ENCODE measurements around the gene SPACDR. TPM values are rescaled to one million over a fixed set of nuclear protein-coding genes. Genes with fewer than 3 reads are reported as not detected.

Gene SPACDR
- total and polyA plus RNA-seq, 9 of the 15 experiments (the other 6 are each of a cell fraction or from before 2014, with no cell fraction given) = 0.07 to 0.55 (median 0.14) TPM; not detected in 1

DNA sequence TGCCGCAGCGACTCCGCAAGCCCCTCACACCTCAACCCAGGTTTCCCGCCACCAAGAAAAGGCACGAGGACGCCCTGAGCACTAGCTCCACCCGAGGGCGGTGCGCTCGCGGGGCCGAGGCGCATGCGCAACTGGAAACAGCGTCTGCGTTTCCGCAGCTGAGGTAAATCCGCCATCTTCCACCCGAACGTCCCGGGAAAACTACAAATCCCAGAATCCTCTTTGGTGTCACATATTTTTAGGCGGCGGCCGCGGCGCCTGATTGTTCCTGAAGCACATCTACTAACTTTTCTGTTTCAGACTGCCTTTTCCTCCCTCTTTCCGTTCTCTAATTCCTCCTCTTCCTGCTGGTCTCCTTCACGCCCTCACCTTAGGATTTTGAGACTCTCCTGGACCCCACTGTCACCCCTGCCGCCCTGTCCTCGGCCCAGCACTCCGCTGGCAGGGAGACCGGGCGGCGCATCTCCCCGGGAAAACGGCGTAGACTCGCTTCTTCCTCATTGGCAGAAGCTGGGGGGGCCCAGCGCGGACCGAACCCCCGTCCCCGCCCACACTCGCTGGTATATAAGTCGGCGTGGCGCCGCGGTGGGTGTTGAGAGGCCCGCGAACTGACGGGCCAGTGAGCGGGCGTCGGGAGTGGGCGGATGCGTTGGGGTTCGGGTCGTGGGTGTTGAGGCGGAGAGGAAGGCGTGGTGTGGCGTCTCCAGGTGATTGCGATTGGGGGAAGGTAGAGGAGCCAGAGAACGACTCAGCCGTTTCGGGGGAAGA lies 35.7 kb downstream of the SPACDR start, which contains the start of gene ZCWPW1 (continued):
- TF ChIP-seq, protein P1, sequence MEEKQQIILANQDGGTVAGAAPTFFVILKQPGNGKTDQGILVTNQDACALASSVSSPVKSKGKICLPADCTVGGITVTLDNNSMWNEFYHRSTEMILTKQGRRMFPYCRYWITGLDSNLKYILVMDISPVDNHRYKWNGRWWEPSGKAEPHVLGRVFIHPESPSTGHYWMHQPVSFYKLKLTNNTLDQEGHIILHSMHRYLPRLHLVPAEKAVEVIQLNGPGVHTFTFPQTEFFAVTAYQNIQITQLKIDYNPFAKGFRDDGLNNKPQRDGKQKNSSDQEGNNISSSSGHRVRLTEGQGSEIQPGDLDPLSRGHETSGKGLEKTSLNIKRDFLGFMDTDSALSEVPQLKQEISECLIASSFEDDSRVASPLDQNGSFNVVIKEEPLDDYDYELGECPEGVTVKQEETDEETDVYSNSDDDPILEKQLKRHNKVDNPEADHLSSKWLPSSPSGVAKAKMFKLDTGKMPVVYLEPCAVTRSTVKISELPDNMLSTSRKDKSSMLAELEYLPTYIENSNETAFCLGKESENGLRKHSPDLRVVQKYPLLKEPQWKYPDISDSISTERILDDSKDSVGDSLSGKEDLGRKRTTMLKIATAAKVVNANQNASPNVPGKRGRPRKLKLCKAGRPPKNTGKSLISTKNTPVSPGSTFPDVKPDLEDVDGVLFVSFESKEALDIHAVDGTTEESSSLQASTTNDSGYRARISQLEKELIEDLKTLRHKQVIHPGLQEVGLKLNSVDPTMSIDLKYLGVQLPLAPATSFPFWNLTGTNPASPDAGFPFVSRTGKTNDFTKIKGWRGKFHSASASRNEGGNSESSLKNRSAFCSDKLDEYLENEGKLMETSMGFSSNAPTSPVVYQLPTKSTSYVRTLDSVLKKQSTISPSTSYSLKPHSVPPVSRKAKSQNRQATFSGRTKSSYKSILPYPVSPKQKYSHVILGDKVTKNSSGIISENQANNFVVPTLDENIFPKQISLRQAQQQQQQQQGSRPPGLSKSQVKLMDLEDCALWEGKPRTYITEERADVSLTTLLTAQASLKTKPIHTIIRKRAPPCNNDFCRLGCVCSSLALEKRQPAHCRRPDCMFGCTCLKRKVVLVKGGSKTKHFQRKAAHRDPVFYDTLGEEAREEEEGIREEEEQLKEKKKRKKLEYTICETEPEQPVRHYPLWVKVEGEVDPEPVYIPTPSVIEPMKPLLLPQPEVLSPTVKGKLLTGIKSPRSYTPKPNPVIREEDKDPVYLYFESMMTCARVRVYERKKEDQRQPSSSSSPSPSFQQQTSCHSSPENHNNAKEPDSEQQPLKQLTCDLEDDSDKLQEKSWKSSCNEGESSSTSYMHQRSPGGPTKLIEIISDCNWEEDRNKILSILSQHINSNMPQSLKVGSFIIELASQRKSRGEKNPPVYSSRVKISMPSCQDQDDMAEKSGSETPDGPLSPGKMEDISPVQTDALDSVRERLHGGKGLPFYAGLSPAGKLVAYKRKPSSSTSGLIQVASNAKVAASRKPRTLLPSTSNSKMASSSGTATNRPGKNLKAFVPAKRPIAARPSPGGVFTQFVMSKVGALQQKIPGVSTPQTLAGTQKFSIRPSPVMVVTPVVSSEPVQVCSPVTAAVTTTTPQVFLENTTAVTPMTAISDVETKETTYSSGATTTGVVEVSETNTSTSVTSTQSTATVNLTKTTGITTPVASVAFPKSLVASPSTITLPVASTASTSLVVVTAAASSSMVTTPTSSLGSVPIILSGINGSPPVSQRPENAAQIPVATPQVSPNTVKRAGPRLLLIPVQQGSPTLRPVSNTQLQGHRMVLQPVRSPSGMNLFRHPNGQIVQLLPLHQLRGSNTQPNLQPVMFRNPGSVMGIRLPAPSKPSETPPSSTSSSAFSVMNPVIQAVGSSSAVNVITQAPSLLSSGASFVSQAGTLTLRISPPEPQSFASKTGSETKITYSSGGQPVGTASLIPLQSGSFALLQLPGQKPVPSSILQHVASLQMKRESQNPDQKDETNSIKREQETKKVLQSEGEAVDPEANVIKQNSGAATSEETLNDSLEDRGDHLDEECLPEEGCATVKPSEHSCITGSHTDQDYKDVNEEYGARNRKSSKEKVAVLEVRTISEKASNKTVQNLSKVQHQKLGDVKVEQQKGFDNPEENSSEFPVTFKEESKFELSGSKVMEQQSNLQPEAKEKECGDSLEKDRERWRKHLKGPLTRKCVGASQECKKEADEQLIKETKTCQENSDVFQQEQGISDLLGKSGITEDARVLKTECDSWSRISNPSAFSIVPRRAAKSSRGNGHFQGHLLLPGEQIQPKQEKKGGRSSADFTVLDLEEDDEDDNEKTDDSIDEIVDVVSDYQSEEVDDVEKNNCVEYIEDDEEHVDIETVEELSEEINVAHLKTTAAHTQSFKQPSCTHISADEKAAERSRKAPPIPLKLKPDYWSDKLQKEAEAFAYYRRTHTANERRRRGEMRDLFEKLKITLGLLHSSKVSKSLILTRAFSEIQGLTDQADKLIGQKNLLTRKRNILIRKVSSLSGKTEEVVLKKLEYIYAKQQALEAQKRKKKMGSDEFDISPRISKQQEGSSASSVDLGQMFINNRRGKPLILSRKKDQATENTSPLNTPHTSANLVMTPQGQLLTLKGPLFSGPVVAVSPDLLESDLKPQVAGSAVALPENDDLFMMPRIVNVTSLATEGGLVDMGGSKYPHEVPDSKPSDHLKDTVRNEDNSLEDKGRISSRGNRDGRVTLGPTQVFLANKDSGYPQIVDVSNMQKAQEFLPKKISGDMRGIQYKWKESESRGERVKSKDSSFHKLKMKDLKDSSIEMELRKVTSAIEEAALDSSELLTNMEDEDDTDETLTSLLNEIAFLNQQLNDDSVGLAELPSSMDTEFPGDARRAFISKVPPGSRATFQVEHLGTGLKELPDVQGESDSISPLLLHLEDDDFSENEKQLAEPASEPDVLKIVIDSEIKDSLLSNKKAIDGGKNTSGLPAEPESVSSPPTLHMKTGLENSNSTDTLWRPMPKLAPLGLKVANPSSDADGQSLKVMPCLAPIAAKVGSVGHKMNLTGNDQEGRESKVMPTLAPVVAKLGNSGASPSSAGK (IDR thresholded peaks at IDR 0.05) = peak; percentile 100
- TF ChIP-seq POU5F1 (IDR thresholded peaks at IDR 0.05; ENCODE audit: borderline replicate concordance, low read depth, low read length, partially characterized antibody) = peak; percentile 27
- TF ChIP-seq ZNF23 (CRISPR knock-in tag; IDR thresholded peaks at IDR 0.05) = 0 out of 2 replicates have a peak, but pooled peaks have one; percentile 28
- no peak; the same call in 1 of the 2 replicates for TF ChIP-seq RFX1 (IDR thresholded peaks at IDR 0.05)
- TF ChIP-seq TRIM28 (IDR thresholded peaks at IDR 0.05) = no peak
- TF ChIP-seq NR2C2 (CRISPR knock-in tag; IDR thresholded peaks at IDR 0.05) = peak; percentile 91
- TF ChIP-seq NR2C2 (tag; IDR thresholded peaks at IDR 0.05) = peak; percentile 87
- peak; percentile 85 for TF ChIP-seq GABPB1 (CRISPR knock-in tag; IDR thresholded peaks at IDR 0.05)
- TF ChIP-seq MTA1 (IDR thresholded peaks at IDR 0.05; ENCODE audit: borderline replicate concordance) = peak; percentile 73; the same call in 1 of the 2 replicates
- TF ChIP-seq TCF7 (IDR thresholded peaks at IDR 0.05; ENCODE audit: borderline replicate concordance) = peak; percentile 77; the same call in 1 of the 2 replicates

Measured in K562 (cell line).